ENCODE data around the gene PBX3.

DNA sequence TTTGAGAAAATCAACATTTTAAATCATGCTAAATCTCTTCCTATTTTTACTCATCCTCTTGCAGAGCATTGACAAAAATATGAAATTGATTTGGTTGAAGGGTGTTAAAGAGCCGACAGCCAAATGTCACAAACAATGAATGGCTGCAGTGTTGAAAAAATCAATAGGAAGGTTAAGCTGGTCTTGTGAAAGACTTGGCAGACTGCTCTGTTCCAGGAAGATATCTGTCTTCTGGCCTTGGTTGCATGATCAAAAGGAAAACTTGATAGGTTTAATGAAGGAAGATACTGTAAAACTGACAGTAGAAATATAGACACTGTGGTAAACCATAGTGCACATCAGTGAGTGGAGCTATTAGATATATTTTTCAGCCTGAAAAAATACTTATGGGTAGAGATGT is 103.6 kb downstream of the PBX3 start:
- TF ChIP-seq, protein P1, sequence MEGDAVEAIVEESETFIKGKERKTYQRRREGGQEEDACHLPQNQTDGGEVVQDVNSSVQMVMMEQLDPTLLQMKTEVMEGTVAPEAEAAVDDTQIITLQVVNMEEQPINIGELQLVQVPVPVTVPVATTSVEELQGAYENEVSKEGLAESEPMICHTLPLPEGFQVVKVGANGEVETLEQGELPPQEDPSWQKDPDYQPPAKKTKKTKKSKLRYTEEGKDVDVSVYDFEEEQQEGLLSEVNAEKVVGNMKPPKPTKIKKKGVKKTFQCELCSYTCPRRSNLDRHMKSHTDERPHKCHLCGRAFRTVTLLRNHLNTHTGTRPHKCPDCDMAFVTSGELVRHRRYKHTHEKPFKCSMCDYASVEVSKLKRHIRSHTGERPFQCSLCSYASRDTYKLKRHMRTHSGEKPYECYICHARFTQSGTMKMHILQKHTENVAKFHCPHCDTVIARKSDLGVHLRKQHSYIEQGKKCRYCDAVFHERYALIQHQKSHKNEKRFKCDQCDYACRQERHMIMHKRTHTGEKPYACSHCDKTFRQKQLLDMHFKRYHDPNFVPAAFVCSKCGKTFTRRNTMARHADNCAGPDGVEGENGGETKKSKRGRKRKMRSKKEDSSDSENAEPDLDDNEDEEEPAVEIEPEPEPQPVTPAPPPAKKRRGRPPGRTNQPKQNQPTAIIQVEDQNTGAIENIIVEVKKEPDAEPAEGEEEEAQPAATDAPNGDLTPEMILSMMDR (IDR thresholded peaks at IDR 0.05; ENCODE audit: insufficient read depth, low read length, poor library complexity, severe bottlenecking), result no peak
- TF ChIP-seq EZH2phosphoT487 (conservative IDR thresholded peaks at IDR 0.05; ENCODE audit: low read length), result no peak
